Suppressor macrophage treated with lipopolysaccharide for 1 hour (primary cell): ENCODE data around the gene SDHAF1.

Experiments
- DNase-seq, 3 donors: peaks; one replicate each; pipeline ENCODE4 v3.0.0-alpha.2; 2020 to 2022

SDHAF1 gene

DNA sequence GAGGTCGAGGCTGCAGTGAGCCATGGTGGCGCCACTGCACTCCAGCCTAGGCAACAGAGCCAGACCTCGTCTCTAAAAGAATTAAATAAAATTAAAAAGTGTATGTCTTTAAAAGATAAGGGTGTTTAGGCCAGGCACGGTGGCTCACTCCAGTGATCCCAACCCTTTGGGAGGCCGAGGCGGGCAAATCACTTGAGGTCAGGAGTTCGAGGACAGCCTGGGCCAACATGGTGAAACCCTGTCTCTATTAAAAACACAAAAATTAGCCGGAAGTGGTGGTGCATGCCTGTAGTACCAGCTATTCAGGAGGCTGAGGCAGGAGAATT lies 7.5 kb upstream of the SDHAF1 start:
- no peak for DNase-seq

DNA sequence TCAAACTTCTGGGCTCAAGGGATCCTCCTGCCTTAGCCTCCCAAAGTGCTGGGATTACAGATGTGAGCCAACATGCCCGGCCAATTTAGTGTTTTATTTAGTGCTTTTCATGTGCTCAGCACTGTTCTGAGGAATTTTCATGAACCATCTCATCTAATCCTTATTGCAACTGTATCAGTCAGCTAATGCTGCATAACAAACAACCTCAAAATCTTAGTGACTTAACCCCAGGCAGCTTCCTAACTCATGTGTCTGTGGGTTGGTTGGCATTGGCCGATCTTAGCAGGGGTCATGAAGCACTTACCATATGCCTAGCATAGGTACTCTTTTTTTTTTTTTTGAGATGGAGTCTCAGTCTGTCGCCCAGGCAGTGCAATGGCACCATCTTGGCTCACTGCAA lies 6.2 kb upstream of the SDHAF1 start:
- no peak for DNase-seq

GRCh38 chr19:35990156-35990555 lies 4.8 kb upstream of the SDHAF1 start:
- DNase-seq = peak; percentile 25 to 54 (median 25)

DNA sequence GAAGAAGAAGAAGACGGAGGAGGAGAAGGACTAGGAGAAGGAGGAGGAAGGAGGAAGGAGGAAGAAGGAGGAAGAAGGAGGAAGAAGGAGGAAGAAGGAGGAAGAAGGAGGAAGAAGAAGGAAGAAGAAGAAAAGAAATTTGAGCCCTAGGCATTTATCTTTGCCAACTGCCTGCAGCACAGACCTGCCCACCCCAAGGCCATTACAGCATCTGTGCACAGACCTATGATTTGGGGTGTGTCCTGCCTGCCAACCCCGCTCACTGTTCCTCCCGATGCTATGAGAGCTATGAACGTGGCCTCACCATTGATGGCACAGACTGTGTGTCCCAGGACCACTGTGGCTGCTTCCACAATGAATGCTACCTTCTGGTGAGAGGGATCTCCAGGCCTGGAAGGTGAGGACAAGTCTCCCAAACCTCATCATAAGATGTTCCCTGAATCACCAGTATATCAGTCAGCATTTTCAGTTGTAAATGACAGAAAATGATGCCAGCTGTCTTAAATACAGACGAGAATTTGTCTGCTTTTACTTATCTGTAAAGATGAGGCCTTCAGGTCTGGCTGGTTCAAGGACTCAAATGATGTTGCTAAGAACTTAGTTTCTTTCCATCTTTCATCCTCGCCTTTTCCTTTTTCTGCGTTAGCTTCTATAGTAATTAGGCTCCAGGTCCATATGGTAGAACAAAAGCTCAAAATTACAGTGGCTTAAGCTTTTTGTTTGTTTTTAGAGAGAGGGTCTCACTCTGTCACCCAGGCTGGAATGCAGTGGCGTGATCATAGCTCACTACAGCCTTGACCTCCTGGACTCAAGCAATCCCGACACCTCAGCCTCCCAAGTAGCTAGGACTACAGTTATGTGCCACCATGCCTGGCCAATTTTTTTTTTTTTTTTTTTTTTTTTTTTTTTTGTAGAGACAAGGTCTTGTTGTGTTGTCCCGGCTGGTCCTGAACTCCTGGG lies 3.9 kb upstream of the SDHAF1 start:
- DNase-seq = no peak

GRCh38 chr19:35991731-35992450 lies 3.1 kb upstream of the SDHAF1 start:
- no peak for DNase-seq

DNA sequence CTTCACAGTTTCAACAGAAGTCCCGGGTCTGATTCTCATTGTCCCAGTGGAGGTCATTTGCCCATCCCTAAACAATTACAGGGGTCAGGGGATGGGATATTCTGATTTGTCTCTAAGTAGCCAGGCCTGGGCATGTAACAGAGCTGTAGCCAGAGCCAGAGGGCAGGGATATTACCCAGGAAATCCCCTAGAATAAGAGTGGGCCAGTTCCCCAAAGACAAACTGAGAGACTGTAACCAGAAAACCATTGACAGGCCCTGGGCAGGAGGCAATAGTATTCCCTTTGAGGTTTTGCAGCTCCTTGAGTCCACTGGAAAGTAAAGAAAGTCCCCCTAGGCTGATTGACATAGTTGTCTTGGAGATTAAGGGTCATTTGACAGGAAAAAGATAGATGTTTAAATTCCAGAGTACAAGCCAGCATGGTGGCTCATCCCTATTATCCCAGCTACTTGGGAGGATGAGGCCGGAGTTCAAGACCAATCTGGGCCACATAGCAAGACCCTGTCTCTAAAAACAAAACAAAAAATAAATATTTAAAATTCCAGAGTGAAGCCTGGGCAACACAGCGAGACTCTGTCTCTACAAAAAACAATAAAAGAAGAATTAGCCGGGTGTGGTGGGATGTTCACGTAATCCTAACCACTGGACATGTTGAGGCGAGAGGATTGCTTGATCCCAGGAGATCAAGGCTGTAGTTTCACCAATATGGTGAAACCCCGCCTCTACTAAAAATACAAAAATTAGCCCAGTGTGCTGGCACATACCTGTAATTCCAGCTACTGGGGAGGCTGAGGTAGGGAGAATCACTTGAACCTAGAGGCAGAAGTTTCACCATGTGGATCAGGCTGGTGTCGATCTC lies 1.9 kb upstream of the SDHAF1 start:
- peak; percentile 53 to 68 (median 56) for DNase-seq

DNA sequence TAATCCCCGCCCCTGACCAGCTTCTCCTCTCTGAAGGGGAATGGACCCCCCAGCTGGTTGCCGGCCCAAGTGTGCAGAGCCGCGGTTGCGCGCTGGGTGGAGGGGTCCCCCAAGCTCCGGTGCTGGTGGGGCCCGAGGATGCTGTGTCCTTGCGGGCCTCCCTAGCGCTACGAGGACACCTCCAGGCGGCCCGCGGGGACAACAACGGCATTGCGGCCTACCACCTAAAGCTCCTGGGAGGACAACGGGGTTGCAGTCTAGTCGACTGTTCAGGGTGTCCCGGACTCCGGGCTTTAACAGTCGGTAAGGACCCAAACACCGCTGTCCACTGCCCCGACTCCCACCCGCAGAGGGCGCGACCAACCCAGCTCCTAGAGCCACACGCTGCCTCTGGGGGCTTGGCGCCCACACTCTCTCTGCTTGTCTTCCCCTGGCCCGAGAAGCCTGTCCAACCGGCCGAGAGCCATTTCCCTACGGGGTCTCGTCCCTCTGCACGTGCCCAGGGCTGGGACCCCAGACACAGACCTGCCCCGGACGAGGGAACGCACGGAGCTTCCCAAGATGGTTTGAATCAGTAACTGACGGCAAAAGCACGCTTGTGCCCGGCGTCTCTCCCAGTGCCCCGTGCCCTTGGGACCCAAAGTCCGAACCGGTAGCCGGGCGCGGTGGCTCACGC lies 927 bp upstream of the SDHAF1 start:
- DNase-seq = peak in 2 of 3 donors; percentile 3 to 17

GRCh38 chr19:35996777-35997176 lies 1.8 kb downstream of the SDHAF1 start:
- no peak for DNase-seq

DNA sequence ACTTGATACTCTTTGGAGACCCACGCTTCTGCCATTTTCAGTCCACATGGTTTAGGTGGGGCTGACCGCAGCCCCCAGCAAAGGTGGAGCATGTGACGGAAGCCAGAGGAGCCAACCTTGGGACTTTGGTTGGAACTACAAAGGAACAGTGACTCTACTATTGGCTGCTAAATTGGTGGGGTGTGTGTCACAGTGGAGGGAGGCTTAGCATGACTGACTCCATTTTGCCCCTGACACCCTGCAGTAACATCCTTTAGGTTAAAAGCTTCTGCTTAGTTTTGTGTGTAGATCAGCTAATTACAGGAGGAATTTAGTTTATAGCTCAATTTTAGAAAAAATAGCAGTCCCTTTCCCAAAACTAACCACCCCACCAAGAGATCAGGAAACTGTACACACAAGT lies 6.6 kb downstream of the SDHAF1 start:
- DNase-seq = no peak

DNA sequence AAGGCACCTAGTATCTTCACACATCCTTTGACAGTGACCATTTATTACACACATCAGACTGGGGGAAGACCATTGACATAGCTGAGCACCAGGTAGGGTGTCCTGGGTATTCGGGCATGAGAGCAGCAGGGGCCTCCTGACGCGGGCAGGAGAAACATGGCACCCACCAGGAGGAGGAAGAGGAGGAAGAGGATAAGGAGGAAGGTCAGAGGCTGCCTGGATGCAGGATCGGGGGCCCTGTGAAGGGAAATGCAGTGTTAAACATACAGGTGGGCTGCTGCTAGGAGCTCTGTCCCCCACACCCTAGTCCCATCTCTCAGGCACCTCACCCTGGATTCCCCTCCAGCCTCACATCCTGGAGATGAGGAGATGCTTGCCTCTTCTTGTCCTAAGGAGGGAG lies 8.3 kb downstream of the SDHAF1 start:
- no peak for DNase-seq

- DNase-seq = no peak
Measured at GRCh38 chr19:36006955-36007354, 12.0 kb downstream of the SDHAF1 start.

GRCh38 chr19:36008336-36008978 lies 13.5 kb downstream of the SDHAF1 start, which contains the start of gene SYNE4:
SYNE4 (minus strand) TSS chr19:36008813; CDS start chr19:36008681, 132 bp downstream.
- DNase-seq = no peak

GRCh38 chr19:36009220-36009619 lies 14.2 kb downstream of the SDHAF1 start:
- DNase-seq = peak; percentile 56 to 81 (median 68)

GRCh38 chr19:36009633-36010379 lies 14.8 kb downstream of the SDHAF1 start:
- DNase-seq = no peak

GRCh38 chr19:36010402-36010801 lies 15.4 kb downstream of the SDHAF1 start:
- no peak for DNase-seq

- DNase-seq = no peak
Measured at GRCh38 chr19:36013280-36014011, 18.5 kb downstream of the SDHAF1 start.

GRCh38 chr19:36014012-36014924 lies 19.3 kb downstream of the SDHAF1 start, which contains the start of gene ALKBH6:
ALKBH6 (minus strand) TSS chr19:36014213; CDS start chr19:36013397, 816 bp downstream.
- DNase-seq = peak; percentile 100

- DNase-seq = no peak
Measured at GRCh38 chr19:36019061-36019670, 24.2 kb downstream of the SDHAF1 start.

GRCh38 chr19:36023432-36023831 lies 28.4 kb downstream of the SDHAF1 start:
- DNase-seq = no peak
